ENCODE data around the gene DYNLRB1.

DYNLRB1 gene

GRCh38 chr20:34553366-34553867 is 37.2 kb downstream of the DYNLRB1 start:
- no peak for DNase-seq (ENCODE audit: low read depth in 4 of 4, low spot score in 1 of 4)

DNA sequence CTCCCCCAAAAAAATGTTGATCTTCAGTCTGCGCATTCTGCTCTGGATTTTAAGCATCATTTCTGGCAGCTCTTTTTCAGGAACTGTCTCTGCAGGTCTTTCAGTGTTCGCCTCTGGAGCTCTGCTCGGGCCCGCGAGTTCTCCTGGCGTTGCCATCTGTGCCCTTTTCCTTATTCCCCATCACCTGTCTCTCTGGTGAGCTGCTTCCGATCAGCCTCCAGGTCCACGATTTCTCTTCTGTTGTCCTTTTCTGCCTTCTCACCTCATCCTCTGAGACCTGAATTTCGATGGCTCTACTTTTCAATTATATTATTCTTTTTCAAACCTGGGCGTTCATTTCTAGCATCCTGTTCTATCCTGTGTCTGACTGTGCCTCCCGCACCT is 41.7 kb downstream of the DYNLRB1 start:
- DNase-seq (ENCODE audit: low read depth in 4 of 4, low spot score in 1 of 4): no peak

DNA sequence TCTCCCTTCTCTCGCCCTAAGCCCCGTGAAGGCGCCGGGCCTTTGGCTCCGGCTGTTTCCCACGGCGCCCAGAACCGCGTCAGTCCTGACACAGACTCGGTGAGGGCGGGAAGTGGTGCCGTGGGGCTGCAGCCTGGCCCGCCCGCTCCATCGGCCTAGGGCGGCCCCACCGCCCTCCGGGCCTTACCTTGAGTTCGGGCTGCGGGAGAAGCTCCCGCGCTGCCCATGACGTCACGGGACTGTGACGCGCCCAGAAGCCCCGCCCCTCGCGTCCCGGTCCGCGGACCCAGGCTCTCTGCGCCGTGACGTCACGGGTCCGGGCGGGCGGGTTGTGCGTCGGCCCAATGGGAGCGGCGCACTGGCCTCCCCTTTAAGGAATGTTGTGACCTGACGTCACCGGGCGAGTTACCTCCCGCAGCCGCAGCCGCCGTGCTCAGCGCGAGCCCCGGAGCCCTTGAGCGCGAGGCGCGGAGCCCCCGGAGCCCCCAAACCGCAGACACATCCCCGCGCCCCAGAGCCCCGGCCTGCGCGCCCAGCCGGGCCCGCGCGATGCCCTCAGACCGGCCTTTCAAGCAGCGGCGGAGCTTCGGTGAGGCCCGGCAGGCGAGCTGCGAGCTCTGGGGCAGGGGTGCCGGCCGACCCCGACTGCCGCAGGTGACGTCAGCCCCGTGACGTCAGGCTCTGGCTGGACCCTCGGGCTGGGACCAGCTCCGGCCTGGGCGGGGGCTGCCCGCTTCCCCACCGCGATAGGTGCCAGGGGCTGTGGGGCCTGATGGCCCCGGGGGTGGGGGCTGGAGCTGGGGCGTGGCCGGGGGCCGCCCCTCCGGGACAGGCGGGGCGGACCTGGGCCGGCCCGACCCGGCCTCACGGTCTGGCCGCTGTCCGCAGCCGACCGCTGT is 42.3 kb downstream of the DYNLRB1 start, which contains the start of gene MAP1LC3A:
Gene MAP1LC3A (plus strand): TSS at position 399 of the 899 bp plus-strand sequence. CDS start 151 bp downstream, at position 550.
- peak; percentile 81 to 86 (median 85) for DNase-seq (ENCODE audit: low read depth in 4 of 4, low spot score in 1 of 4)

GRCh38 chr20:34559311-34560140 is 43.3 kb downstream of the DYNLRB1 start:
- no peak for DNase-seq (ENCODE audit: low read depth in 4 of 4, low spot score in 1 of 4)

GRCh38 chr20:34560141-34560523 is 43.9 kb downstream of the DYNLRB1 start:
- DNase-seq (ENCODE audit: low read depth in 4 of 4, low spot score in 1 of 4): no peak

DNA sequence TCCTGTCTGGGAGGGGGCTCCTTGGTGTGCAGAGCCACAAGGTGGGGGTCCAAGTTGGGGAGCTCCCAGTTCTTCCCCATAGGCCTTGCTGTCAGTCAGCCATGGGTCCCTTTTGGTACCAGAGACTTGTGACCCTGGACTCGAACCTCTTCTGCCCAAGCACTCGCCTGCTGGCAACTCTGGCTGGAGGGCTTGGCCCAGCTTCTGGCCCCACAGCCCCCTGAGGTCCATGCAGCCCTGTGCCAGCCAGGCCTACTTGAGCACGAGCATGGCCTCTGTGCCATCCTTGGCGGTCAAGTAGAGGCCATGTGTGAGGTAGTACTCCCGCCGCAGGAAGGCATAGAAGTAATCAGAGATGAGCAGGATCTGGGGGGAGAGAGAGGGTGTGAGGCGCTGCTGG is 44.4 kb downstream of the DYNLRB1 start:
- no peak for DNase-seq (ENCODE audit: low read depth in 4 of 4, low spot score in 1 of 4)

- DNase-seq (ENCODE audit: low read depth in 4 of 4, low spot score in 1 of 4): no peak
These were observed 45.4 kb downstream of the DYNLRB1 start for GRCh38 chr20:34561661-34562060.

- DNase-seq (ENCODE audit: low read depth in 4 of 4, low spot score in 1 of 4): no peak
These were observed 46.4 kb downstream of the DYNLRB1 start for GRCh38 chr20:34562641-34563040.

DNA sequence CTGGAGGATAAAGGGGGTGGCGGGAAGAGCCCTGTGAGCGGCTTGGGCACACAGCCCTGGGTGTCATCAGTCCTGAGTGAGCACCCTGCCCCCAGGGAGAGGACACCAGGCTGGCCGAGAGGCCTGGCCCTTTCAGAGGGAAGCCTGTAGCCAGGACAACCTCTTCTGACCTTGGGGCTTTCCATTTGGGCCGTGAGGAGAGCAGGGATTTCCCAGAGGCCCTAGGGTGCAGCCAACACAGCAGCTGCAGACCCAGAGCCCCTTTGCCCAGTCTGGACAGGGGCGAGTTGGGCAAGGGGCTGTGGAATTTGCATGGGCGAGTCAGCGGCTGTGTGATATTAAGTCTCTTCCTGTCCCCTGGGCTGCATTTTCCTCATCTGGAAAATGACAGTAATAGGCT is 48.6 kb downstream of the DYNLRB1 start:
- DNase-seq (ENCODE audit: low read depth in 4 of 4, low spot score in 1 of 4): no peak

- no peak for DNase-seq (ENCODE audit: low read depth in 4 of 4, low spot score in 1 of 4)
These were observed 51.0 kb downstream of the DYNLRB1 start for GRCh38 chr20:34566978-34567891.

- no peak for DNase-seq (ENCODE audit: low read depth in 4 of 4, low spot score in 1 of 4)
These were observed 52.0 kb downstream of the DYNLRB1 start for GRCh38 chr20:34567892-34568865.

- DNase-seq (ENCODE audit: low read depth in 4 of 4, low spot score in 1 of 4): no peak
These were observed 53.4 kb downstream of the DYNLRB1 start for GRCh38 chr20:34569598-34569997.

- no peak for DNase-seq (ENCODE audit: low read depth in 4 of 4, low spot score in 1 of 4)
These were observed 54.7 kb downstream of the DYNLRB1 start for GRCh38 chr20:34570859-34571306.

DNA sequence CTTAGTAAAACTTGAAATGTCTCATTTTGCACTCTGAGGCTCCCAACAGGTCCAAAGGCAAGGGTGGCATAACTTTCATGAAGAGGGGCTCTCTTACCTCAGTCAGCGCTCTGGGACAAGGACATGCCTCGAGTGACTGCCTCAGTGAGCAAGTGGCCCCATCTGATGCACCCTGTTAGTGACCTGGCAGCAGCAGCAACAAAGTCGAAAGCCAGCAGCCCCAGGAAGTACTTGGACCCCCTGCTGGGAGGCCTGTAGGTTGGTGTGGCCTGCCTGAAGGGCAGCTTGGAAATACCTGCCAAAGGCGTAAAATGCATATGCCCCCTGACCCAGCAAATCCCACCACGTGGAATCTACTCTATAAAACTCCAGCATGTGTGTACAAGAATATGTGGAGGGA is 55.5 kb downstream of the DYNLRB1 start:
- no peak for DNase-seq (ENCODE audit: low read depth in 4 of 4, low spot score in 1 of 4)

GRCh38 chr20:34573541-34574300 is 57.5 kb downstream of the DYNLRB1 start:
- DNase-seq (ENCODE audit: low read depth in 4 of 4, low spot score in 1 of 4): no peak

GRCh38 chr20:34574426-34574825 is 58.2 kb downstream of the DYNLRB1 start:
- no peak for DNase-seq (ENCODE audit: low read depth in 4 of 4, low spot score in 1 of 4)

DNA sequence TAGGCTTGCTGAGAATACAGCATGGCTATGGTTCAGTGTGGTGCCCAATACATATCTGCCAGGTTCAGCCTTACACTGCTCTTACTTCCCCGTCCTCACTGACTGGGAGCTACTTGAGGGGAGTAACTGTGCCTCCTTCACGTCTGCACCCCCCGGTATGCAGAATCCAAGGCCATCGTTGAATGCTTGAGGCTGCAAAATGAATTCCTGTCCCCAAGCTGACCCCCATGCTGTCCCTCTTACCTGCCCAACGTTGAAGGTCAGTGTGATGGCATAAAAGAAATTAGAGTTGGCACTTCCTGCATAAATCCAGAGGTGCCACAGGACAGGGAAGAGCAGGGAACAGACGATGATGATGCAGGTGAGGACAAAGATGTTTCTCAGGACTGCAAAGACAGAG is 58.6 kb downstream of the DYNLRB1 start:
- DNase-seq (ENCODE audit: low read depth in 4 of 4, low spot score in 1 of 4): no peak

GRCh38 chr20:34575271-34575670 is 59.0 kb downstream of the DYNLRB1 start:
- DNase-seq (ENCODE audit: low read depth in 4 of 4, low spot score in 1 of 4): no peak

DNA sequence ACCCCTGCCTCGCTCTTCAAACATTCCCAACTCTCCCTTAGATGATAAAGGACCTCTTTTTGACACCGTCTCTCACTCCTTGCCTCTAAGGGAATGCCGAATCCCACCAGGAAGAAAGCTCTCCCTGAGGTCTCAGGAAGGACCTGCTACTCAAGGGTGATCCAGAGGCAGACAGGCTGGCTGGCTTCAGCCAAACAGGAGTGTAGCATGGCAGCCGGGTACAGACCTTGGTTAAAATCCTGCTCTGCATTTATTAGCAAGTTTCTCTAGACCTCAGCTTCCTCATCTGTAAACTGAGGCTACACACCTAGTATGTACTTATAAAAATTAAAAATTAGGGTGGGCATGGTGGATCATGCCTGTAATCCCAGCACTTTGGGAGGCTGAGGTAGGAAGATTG is 59.5 kb downstream of the DYNLRB1 start:
- no peak for DNase-seq (ENCODE audit: low read depth in 4 of 4, low spot score in 1 of 4)
